Nephron (organoid): Measurements from ENCODE around the gene PRKCA.
"Not testable (repeated sequence)": the region's sequence is repeated elsewhere in the genome, so short reads cannot be mapped to it uniquely, and the experiment has no call there.

Experiments used
- H3K27ac Mint-ChIP-seq, 3 experiments: 2 replicates each; pipeline ENCODE4 v1.8.0; 2020; ENCODE audit warnings: mixed read lengths in 3 of 3, mild to moderate bottlenecking in 2 of 3, moderate library complexity in 1 of 3
- H3K27me3 Mint-ChIP-seq: 2 replicates; pipeline ENCODE4 v1.8.0; 2021; ENCODE audit warnings: low read depth, mild to moderate bottlenecking, moderate library complexity, mixed read lengths
- H3K36me3 Mint-ChIP-seq: 2 replicates; pipeline ENCODE4 v1.8.0; 2020; ENCODE audit warnings: low read depth, mixed read lengths
- H3K4me1 Mint-ChIP-seq: 2 replicates; pipeline ENCODE4 v1.8.0; 2020; ENCODE audit warnings: mixed read lengths
- H3K4me3 Mint-ChIP-seq, 3 experiments: 2 replicates each; pipeline ENCODE4 v1.8.0; 2020; ENCODE audit warnings: mild to moderate bottlenecking in 3 of 3, mixed read lengths in 3 of 3, moderate library complexity in 2 of 3
- H3K9me3 Mint-ChIP-seq: 2 replicates; pipeline ENCODE4 v1.8.0; 2020; ENCODE audit warnings: mixed read lengths
- CTCF ChIP-seq, 3 experiments: fragments of 200-600 bp; sonication (generic); IDR thresholded peaks; one replicate each; pipeline ENCODE4 v1.5.0; 2021; ENCODE audit warnings: antibody characterized with exemption in 3 of 3; ENCODE audit not compliant: unreplicated experiment in 3 of 3

PRKCA gene

DNA sequence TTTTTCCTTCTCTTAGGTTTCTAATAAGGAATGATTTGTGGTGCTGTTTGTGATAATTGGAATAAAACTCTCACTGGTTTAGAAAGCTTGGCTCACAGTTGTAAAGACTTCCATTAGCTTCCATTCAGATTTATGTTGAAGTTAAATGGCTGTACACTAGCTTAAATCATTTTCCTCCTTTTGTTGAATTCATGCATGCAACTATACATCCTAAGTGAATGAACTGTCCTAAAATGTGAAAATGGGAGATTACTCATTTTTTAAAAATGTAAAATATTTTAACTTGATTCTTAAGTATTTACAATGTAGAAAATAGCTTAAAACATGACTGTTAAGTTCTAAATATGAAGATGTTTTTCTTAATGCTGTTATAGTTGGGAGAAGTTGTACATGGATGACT lies 15.2 kb downstream of the PRKCA start:
- peaks cover 13% of the 10 kb centered on the region for H3K36me3 Mint-ChIP-seq

GRCh38 chr17:66319226-66319625 lies 16.8 kb downstream of the PRKCA start:
- TF ChIP-seq CTCF (IDR thresholded peaks at IDR 0.05; ENCODE audit: unreplicated experiment in 3 of 3), result no peak
- H3K4me1 Mint-ChIP-seq, result peaks cover 5% of the 10 kb centered on the region
- peaks cover 18% of the 10 kb centered on the region for H3K36me3 Mint-ChIP-seq
- no peaks in the 10 kb centered on the region for H3K27me3 Mint-ChIP-seq
- peaks cover 12% of the 10 kb centered on the region for H3K9me3 Mint-ChIP-seq
- no peak overlapping the region for H3K4me3 Mint-ChIP-seq
- no peak overlapping the region for H3K27ac Mint-ChIP-seq

More for the DNA sequence above, 15.2 kb downstream of the PRKCA start:
- no peak for TF ChIP-seq CTCF (IDR thresholded peaks at IDR 0.05; ENCODE audit: unreplicated experiment in 3 of 3)
- H3K27ac Mint-ChIP-seq, result no peak overlapping the region
- peaks cover 6% of the 10 kb centered on the region for H3K9me3 Mint-ChIP-seq
- no peaks in the 10 kb centered on the region for H3K4me1 Mint-ChIP-seq
- H3K27me3 Mint-ChIP-seq, result peaks cover 5% of the 10 kb centered on the region
- no peak overlapping the region for H3K4me3 Mint-ChIP-seq

- Mint-ChIP-seq H3K27me3 (no peaks in the 10 kb centered on the region), H3K4me3 (no peak overlapping the region), H3K9me3 (peaks cover 12% of the 10 kb centered on the region), H3K27ac (peak overlapping the region in 1 of 3 experiments; percentile 60), H3K4me1 (peaks cover 5% of the 10 kb centered on the region), H3K36me3 (peaks cover 14% of the 10 kb centered on the region)
- no peak for TF ChIP-seq CTCF (IDR thresholded peaks at IDR 0.05; ENCODE audit: unreplicated experiment in 3 of 3)
Observed at GRCh38 chr17:66322764-66323163, 20.4 kb downstream of the PRKCA start.

DNA sequence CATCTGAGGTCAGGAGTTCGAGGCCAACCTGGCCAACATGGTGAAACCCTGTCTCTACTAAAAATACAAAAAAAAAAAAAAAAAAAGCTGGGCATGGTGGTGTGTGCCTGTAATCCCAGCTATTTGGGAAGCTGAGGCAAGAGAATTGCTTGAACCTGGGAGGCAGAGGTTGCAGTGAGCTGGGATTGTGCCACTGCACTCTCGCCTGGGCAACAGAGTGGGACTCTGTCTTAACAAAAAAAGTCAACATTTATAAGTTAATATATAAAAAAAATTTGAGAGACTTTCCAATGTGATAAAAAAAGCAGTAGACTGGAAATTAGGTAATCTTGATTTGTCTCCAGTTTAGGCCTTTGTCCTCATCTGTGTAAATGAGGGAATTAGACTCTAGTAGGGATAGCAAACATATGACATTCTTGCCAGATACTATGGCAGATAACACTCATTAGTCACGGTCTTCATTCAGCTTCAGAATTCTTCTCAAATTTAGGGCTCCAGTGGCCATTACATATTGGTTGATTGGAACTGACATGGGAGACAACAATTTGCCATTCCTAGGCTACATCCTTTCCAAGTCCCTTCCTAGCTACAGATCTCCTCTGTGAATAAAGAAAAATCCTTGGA lies 22.1 kb downstream of the PRKCA start:
- not testable (repeated sequence) for H3K4me1 Mint-ChIP-seq, H3K4me3 Mint-ChIP-seq, H3K27me3 Mint-ChIP-seq
- Mint-ChIP-seq H3K27ac (peak overlapping the region in 1 of 3 experiments; percentile 64), H3K36me3 (peaks cover 14% of the 10 kb centered on the region), H3K9me3 (peaks cover 12% of the 10 kb centered on the region)

- H3K27me3 Mint-ChIP-seq, result peaks cover 4% of the 10 kb centered on the region
- no peak overlapping the region for H3K27ac Mint-ChIP-seq
- peaks cover 13% of the 10 kb centered on the region for H3K36me3 Mint-ChIP-seq
Observed at GRCh38 chr17:66326476-66327047, 24.1 kb downstream of the PRKCA start.

DNA sequence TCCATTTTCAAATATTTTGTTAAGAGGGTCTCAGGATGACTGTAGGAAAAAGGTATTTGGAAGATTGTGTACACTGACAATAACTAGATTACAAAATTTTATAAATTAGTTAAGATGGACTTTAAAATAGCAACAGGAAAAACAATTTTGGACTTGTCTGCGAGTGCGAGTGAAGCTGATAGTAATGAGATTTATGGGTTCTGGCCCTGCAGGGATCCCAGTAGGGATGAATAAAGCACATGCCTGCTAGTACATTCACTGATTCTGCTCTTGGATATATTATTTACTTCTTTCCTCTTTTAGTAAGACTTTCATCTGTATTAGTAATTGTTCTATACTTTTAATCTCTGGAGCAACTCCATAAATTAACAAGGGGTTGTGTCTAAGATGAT lies 28.2 kb downstream of the PRKCA start:
- TF ChIP-seq CTCF (IDR thresholded peaks at IDR 0.05; ENCODE audit: unreplicated experiment in 3 of 3), result no peak
- no peaks in the 10 kb centered on the region for H3K36me3 Mint-ChIP-seq
- peak overlapping the region; percentile 2 to 24 (median 3) for H3K27ac Mint-ChIP-seq
- no peak overlapping the region for H3K4me3 Mint-ChIP-seq
- no peaks in the 10 kb centered on the region for H3K9me3 Mint-ChIP-seq
- peaks cover 10% of the 10 kb centered on the region for H3K27me3 Mint-ChIP-seq
- peaks cover 18% of the 10 kb centered on the region for H3K4me1 Mint-ChIP-seq

More at GRCh38 chr17:66326476-66327047, 24.1 kb downstream of the PRKCA start:
- peaks cover 12% of the 10 kb centered on the region for H3K9me3 Mint-ChIP-seq
- peaks cover 20% of the 10 kb centered on the region for H3K4me1 Mint-ChIP-seq
- TF ChIP-seq CTCF (IDR thresholded peaks at IDR 0.05; ENCODE audit: unreplicated experiment in 3 of 3), result no peak
- no peak overlapping the region for H3K4me3 Mint-ChIP-seq
